Subcutaneous adipose tissue (tissue), 4 donors: Measurements from ENCODE around the gene WNT9B. TPM values are rescaled to one million over a fixed set of nuclear protein-coding genes. Genes with fewer than 3 reads are reported as not detected.

Experiments
- CTCF ChIP-seq: fragments of 450-650 bp; IDR thresholded peaks from one replicate; pipeline ENCODE4 v1.5.1; 2016; ENCODE audit warnings: low read depth, mild to moderate bottlenecking, control low read depth, antibody characterized with exemption, moderate library complexity
- total RNA-seq, 4 donors: library from RNA; depleted of rRNA; stranded (reverse); fragments of >200 nt; gene quantifications; one replicate each; pipeline ENCODE4 v1.1.0, GENCODE V29; 2016

WNT9B gene
- total RNA-seq, 4 donors from 2014 or later: 0.38 to 0.51 TPM; not detected in 2

GRCh38 chr17:46877466-46877865 lies 26.1 kb downstream of the WNT9B start:
- no peak for TF ChIP-seq CTCF

GRCh38 chr17:46878055-46878454 lies 26.7 kb downstream of the WNT9B start:
- no peak for TF ChIP-seq CTCF

- TF ChIP-seq CTCF: no peak
Observed at GRCh38 chr17:46879101-46879500, 27.7 kb downstream of the WNT9B start.

GRCh38 chr17:46881015-46881414 lies 29.6 kb downstream of the WNT9B start:
- no peak for TF ChIP-seq CTCF

- no peak for TF ChIP-seq CTCF
Observed at GRCh38 chr17:46882666-46883065, 31.3 kb downstream of the WNT9B start.

GRCh38 chr17:46883871-46884520 lies 32.6 kb downstream of the WNT9B start:
- TF ChIP-seq CTCF: no peak

- no peak for TF ChIP-seq CTCF
Observed at GRCh38 chr17:46884552-46884951, 33.2 kb downstream of the WNT9B start.
